ENCODE measurements around the gene KHDRBS1. TPM values are rescaled to one million over a fixed set of nuclear protein-coding genes. Genes with fewer than 3 reads are reported as not detected.
"Not testable (repeated sequence)": the region's sequence is repeated elsewhere in the genome, so short reads cannot be mapped to it uniquely, and the experiment has no call there.

KHDRBS1 gene
- total RNA-seq, 2 donors from 2014 or later, result 87.3 to 102 TPM

DNA sequence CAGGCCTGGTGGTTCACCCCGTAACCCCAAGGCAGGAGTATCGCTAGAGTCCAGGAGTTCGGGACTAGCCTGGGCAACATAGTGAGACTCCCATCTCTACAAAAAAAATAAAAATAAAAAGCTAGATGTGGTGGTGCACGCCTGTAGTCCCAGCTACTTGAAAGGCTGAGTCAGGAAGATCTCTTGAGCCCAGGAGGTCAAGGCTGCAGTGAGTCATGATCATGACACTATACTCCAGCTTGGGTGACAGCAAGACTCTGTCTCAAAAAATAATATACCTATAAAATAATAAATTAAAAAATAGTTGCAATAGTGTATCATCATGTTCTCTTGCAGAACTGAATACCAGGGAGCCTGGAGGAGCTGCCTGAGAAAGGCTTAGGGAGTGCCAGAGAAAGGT lies 39.2 kb downstream of the KHDRBS1 start:
- no peak for ATAC-seq
- DNase-seq, result no peak
- intact Hi-C loops (cut with DNase I, micrococcal nuclease), result no loop called here

DNA sequence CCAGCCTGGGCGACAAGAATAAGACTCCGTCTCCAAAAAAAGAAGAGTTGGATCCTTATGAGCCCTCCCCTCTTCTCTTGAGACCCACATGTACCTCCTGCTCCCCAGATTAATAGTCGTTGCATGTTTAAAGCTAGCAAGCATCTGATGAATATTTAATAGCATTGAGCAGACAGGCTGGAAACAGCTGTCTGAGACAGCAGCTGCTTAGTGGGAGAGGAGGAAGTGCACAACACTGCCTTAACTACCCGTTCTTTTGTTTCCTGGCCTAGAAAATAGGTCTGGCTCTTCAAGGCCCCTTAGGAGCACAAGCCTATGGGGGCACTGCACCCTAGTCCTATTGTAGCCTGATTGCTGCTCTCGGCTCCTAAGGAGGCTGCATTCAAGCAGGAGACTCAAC lies 41.7 kb downstream of the KHDRBS1 start:
- intact Hi-C loops (cut with DNase I, micrococcal nuclease), result no loop called here
- DNase-seq, result no peak
- no peak for ATAC-seq

DNA sequence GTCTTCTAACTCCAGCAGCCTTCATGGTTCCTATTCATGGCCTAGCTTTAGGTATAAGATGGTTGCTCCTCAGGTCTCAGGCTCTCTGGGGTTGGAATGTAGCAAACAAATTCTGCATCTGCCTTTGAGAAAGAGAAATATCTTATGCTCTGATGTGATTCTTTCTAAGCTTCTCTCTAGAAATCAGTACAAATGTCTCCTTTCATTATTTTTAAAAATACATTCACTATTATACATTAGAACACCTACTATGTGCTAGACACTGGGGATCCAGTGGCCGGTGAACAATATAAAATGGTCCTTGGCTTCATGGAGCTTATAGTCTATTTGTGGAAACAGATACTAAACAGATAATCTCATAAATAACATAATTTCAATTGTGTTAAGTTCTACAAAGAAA lies 42.9 kb downstream of the KHDRBS1 start:
- no peak for ATAC-seq
- intact Hi-C loops (cut with DNase I, micrococcal nuclease), result no loop called here
- DNase-seq, result no peak

DNA sequence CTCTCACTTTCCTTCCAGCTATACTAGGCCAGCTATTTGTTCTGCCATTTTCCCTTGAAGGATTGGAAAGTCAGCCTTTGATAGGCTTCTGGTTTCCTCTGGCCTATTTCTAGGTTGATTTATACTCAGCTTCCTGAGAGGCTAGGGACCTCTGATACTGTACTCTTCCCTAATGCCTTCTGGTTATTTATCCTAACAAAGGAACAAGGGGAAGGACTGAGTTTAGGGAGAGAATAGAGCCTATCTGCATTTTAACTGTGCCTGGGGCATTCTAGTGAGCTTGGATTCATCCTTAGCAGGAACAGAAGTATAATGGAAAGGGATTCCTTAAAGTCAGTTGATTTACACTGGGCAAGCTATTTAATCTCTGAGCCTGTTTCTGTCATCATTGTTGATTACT lies 47.2 kb downstream of the KHDRBS1 start:
- ATAC-seq (no peak), DNase-seq (no peak)
- intact Hi-C loops (cut with DNase I, micrococcal nuclease), result loop anchor here in 1 of 2 donors (10.0 kb wide), 1 partner anchor 96 kb away; no protein-coding TSS in a partner anchor

DNA sequence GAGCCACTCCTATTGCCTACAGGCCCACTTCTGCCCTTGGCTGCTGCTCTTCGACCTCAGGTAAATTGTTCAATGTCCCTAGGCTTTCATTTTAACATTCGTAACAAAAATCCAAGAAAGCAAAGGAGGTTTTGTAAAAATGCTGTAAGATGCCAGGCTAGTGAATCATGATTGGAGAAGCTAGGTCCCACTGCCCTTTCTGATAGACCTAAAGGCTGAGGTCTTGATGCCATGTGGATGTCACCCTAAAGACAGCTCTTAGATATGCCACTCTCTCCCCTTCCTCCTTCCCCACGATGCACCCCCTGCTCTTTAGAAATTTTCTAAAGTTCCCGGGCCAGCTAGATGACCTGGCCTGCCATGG lies 49.2 kb downstream of the KHDRBS1 start:
- intact Hi-C loops (cut with DNase I, micrococcal nuclease), result loop anchor here in 1 of 2 donors (10.0 kb wide), 1 partner anchor 98 kb away; no protein-coding TSS in a partner anchor
- ATAC-seq, result no peak
- no peak for DNase-seq

DNA sequence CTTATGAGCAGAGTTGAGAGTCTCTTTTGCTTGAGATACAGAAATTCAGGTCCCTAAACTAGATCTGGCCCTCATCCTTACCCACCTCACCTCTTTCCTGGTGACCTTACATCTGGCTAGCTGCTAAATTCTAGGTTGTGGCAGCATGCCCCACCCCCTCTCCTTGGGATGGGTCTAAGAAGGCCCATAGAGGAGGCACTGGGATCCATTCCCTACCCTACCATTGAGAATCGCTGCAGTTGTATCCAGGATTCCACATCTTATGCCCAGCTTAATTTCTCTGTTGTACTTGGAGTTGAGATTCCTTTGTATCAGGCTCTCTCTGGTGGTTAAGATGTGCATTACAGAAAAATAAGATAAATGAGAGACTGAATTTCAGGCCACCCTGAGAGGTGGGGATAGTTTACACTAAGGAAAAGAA lies 49.6 kb downstream of the KHDRBS1 start:
- intact Hi-C loops (cut with DNase I, micrococcal nuclease), result loop anchor here in 1 of 2 donors (10.0 kb wide), 1 partner anchor 98 kb away; no protein-coding TSS in a partner anchor
- DNase-seq (no peak), ATAC-seq (peak; percentile 55)

DNA sequence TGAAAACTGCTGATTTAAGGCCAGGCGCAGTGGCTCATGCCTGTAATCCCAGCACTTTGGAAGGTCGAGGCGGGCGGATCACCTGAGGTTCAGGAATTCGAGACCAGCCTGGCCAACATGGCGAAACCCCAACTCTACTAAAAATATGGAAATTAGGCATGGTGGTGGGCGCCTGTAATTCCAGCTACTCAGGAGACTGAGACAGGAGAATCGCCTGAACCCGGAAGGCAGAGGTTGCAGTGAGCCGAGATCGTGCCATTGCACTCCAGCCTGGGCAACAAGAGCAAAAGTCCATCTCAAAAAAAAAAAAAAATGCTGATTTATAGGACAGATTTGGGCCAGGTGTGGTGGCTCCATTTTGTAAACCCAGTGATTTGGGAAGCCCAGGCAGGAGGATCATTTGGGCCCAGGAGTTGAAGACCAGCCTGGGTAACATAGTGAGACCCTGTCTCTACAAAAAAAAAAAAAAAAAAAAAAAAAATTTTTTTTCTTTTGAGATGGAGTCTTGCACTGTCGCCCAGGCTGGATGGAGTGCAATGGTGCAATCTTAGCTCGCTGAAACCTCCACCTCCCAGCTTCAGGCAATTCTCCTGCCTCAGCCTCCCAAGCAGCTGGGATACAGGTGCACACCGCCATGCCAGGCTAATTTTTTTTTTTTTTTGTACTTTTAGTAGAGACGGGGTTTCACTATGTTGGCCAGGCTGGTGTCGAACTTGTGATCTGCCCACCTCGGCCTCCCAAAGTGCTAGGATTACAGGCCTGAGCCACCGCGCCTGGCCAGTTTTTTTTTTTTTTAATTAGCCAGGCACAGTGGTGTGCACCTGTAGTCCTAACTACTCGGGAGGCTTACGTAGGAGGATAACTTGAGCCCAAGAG lies 52.2 kb downstream of the KHDRBS1 start:
- peak; percentile 41 for ATAC-seq
- intact Hi-C loops (cut with DNase I, micrococcal nuclease), result loop anchor here in 1 of 2 donors (10.0 kb wide), 1 partner anchor 101 kb away; no protein-coding TSS in a partner anchor
- DNase-seq, result not testable (repeated sequence)

DNA sequence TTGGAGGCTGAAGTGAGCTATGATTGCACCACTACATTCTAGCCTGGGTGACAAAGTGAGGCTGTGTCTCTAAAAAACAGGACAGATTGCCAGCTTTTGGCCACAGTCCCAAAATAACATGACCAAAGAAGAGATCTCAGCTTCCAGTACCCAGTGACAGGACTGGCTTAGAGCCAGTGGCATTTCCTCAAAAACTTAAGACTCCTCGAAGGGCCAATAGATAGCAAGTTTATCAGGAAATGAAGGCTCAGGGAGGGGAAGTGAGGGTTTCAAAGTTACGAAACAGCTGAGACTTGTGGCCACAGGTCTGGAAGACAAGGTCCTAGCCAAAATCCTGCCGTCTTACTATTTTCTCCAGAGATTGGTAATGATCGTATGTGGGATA lies 52.8 kb downstream of the KHDRBS1 start:
- ATAC-seq, result peak; percentile 53

DNA sequence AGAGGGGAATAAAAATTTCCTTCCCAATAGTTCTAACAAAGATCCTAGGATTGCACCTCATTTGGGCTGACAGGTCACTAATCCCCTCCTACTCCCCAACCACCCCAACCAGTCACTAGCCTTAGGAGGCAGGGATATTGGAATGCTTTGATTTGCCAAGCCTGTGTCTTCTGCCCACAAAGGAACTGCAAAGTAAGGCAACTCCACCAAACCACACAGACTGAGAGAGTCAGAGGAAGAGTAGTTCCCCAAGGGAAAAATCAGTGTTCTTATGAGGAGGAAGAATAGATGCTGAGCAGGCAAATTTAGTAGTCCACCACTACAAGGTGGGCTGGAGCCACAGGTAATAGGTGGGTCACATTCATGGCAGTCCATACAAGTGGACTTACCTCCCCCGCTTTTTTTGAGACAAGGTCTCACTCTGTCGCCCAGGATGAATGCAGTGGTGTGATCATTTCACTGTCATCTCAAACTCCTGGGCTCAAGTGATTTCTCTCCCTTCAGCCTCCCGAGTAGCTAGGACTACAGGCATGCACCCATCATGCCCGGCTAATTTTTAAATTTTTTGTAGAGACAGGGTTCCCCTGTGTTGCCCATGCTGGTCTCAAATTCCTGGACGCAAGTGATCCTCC lies 55.4 kb downstream of the KHDRBS1 start:
- intact Hi-C loops (cut with DNase I, micrococcal nuclease), result loop anchor here in 1 of 2 donors (10.0 kb wide), 1 partner anchor 104 kb away; no protein-coding TSS in a partner anchor
- ATAC-seq (no peak), DNase-seq (no peak)

More for the DNA sequence above, 52.8 kb downstream of the KHDRBS1 start:
- peak; percentile 41 to 64 for DNase-seq
- intact Hi-C loops (cut with DNase I, micrococcal nuclease), result loop anchor here in 1 of 2 donors (10.0 kb wide), 1 partner anchor 102 kb away; no protein-coding TSS in a partner anchor

DNA sequence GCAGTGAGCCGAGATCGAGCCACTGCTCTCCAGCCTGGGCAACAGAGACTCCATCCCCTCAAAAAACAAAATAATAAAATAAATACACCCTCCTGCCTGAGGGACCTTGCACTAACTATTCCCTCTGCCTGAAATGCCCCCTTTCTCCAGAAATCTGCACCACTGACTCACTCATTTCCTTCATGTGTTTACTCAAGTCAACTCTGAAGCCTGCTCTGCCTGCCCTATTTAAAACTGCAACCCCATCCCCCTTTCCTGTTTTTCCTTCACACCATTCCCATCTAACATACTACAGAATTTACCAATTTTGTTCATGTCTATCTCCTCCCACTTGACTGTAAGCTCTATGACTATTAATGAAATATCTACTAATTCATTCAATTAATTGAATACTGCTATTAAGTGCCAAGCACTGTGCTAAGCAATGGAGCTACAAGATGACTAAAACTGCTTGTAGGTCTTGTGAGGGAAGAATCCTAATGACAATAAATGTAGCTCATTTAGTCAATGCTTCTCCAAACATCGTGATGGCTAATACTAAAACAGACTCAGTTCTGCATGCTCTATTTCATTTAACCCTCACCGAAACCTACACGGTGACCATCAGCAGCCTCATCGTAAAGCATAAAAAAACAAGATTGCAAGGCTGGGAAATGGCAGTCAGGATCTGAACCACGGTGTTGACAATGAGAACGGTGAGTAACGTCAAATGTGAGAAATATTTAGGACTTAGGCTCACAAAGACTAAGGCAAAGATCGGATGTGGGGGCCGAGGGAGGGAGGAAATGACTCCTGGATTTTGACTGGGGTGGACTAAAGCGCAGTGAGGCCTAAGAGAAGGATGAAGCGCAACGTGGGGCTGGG lies 58.3 kb downstream of the KHDRBS1 start:
- intact Hi-C loops (cut with DNase I, micrococcal nuclease), result no loop called here
- no peak for DNase-seq

DNA sequence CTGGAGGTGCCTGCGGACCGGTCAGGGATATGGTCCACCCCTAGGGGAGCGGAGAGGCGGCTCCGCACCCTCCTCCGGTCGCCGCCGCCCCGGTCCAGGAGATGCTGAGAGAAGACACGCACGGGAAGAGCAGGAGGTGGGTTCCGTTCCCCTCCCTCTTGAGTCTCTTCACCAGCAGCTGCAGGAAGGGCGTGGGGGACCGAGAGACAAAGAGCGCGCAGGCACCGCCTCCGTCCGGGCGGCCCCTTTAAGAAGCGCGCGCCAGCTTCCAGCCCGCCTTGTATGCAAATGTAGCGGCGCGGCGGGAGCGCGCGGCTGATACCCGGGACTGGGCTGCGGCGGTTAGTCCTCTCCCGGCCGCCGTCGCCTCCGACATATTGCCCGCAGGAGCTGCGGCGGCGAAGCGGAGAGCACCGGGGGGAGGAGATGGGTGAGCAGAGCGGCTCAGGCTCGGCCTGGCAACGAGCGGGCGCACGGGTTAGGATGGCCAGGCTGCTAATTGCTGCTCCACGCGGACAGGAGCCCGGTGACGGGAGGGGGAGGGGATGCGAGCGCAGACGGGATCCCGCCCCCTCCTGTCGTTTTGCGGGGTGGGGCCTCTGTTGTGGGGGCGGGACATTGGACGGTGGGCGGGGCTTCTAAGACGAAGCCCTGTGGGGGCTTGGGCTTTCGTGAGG lies 59.1 kb downstream of the KHDRBS1 start, which contains the start of gene TMEM39B:
Gene TMEM39B (plus strand): TSS at position 318 of the 677 bp plus-strand sequence. CDS start 109 bp downstream, at position 427.
- ATAC-seq (peak; percentile 93), DNase-seq (peak; percentile 96 to 97)
- intact Hi-C loops (cut with DNase I, micrococcal nuclease), result no loop called here

More for the DNA sequence above, 58.3 kb downstream of the KHDRBS1 start:
- no peak for ATAC-seq

DNA sequence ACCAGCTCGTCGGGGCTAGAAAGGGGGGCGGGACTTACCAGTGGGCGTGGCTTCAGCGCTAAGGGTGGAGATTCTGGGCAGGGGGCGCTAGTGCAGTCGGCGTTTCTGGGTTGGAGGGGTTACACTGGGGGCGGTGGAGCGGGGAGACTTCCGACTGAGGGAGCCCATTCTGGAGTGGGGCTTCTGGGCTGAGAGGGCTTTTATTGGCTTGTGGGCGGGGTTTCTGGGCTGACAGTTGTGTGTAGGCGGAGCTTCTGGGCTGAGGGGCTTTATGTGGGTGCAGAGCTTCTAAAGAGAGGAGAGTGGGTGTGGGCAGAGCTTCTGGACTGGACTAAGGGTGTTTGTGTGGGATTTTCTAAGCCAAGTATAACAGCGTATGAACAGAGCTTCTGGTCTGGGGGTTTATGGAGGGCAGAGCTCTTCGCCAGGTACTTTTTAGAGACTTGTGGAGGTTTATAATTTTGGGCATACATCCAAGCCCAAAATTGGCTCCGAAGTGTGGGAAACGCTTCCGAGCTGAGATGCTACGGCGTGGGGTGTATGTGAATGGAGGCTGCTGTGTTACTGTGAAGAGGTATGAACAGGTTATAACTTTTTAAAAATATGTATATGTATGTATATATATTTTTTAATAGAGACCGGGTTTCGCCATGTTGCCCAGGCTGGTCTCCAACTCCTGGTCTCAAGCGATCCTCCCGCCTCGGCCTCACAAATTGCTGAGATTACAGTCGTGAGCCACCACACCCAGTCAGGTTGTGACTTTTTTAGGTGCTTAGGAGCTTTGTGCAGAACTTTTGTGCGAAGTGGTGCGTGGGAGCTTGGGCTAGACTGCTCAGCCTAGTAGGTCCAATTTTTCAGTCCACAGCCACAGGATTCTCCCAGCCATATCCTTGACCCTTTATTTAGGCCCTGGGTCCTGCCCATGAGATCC lies 59.9 kb downstream of the KHDRBS1 start:
- intact Hi-C loops (cut with DNase I, micrococcal nuclease), result no loop called here
- DNase-seq, result no peak
- ATAC-seq, result peak; percentile 18

DNA sequence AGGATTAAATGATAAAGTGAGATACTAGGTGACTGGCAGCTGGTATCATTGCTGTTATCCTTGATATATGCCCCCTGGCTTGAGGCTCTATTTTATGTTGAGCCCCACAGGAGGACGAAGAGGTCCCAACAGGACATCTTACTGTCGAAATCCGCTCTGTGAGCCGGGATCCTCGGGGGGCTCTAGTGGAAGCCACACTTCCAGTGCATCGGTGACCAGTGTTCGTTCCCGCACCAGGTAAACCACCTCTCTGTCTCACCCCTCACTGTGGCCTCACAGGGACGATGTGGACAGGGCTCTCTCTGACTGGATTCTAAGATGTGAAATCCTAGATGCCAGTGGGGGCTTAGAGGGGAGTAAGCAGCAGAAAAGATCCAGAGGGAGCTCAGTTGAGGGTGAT lies 61.2 kb downstream of the KHDRBS1 start:
- intact Hi-C loops (cut with DNase I, micrococcal nuclease), result no loop called here
- DNase-seq, result no peak
- no peak for ATAC-seq

DNA sequence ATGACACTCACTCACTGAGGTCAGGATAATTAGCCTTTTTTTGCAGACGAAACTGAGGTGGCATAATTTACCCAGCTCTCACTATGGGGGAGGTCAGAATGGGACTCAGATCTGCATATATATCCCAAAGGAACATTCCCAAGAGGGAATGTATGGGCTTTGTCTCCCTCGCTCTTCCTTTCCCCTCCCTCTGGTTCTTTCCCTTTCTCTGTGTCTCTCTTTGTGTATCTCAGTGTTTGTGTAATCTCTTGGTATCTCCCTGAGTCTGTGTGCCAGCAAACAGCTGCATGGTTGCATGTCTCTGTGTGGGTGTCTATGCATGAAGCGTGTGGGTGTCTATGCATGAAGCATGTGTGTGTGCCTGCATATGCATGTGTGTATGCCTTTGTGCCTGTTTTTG lies 63.8 kb downstream of the KHDRBS1 start:
- DNase-seq, result no peak
- ATAC-seq, result no peak
- intact Hi-C loops (cut with DNase I, micrococcal nuclease), result no loop called here

DNA sequence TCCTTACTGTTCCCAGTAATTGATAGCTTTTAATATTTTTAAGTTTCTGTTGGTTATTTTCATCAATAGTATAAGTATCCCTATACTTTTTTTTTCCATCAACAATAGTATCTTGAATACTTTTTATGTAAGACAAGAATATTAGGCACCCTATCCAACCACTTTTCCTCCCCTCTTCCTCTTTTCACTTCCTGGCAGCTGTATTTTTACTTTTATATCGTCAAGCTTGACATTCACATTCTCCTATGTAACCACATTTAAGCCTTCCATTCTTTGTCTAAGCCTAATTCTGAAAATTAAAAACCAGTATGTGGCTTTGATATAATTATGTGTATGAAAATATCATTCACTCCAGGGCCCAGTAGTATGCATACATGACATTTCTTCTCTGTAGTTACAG lies 68.4 kb downstream of the KHDRBS1 start:
- DNase-seq, result no peak
- intact Hi-C loops (cut with DNase I, micrococcal nuclease), result no loop called here

DNA sequence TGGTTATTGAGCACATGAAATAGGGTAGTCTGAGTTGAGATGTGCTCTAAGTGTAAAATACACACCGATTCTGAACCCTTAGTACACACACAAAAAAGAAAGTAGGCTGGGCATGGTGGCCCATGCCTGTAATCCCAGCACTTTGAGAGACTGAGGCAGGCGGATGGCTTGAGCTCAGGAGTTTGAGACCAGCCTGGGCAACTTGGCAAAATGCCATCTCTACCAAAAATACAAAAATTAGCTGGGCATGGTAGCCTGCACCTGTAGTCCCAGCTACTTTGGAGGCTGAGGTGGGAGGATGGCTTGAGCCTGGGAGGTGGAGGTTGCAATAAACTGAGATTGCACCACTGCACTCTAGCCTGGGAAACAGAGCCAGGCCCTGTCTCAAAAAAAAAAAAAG lies 72.7 kb downstream of the KHDRBS1 start:
- ATAC-seq; DNase-seq; intact Hi-C loops (cut with DNase I, micrococcal nuclease): not testable (repeated sequence)

More for the DNA sequence above, 68.4 kb downstream of the KHDRBS1 start:
- ATAC-seq, result no peak

DNA sequence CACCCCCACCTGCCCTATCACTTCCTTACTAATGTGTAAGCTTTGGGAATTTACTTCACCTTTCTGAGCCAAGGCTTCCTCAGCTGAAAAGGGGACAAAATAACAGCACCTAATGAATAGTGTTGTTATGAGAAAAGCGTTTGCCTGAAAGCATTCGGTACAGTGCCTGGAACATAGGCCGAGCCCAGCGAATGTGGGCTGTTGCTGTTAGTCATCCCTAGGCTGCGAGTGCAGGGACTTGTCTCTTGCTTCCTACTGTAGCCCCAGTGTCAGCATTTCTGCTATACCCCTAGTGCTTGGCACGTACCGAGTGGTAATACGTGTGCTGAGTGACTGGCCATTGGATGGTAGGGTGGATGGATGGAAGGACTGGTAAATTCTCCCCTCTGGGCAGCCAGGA lies 77.5 kb downstream of the KHDRBS1 start:
- DNase-seq, result no peak
- ATAC-seq, result no peak
- intact Hi-C loops (cut with DNase I, micrococcal nuclease), result no loop called here

All from left colon (tissue), 2 donors.